MCF 10A (cell line): ENCODE results near the gene SMIM35. TPM values are rescaled to one million over a fixed set of nuclear protein-coding genes. Genes with fewer than 3 reads are reported as not detected.

Experiments
- BruUV-seq: library from RNA; stranded (reverse); fragments of 400-500 nt; replicated peaks from 2 replicates; lab custom pipeline; 2021; lab: Mats Ljungman, UMichigan
- CTCF ChIA-PET: fragments of 300-600 bp; sonication (Branson Sonifier 250); formaldehyde crosslinking; extraction: SDS; loops from one replicate; lab custom pipeline; 2021; ENCODE audit warnings: antibody characterized with exemption, inconsistent platforms; lab: Yijun Ruan, JAX
- POLR2A ChIA-PET: fragments of 300-600, 350-650 bp; sonication (Branson Sonifier 250); formaldehyde crosslinking; extraction: SDS; loops from one replicate; lab custom pipeline; 2020; ENCODE audit warnings: antibody characterized with exemption, inconsistent platforms; lab: Yijun Ruan, JAX
- DNase-seq: peaks from one replicate; pipeline ENCODE4 v3.0.0-alpha.2; 2018; ENCODE audit not compliant: unreplicated experiment
- H3K27ac Mint-ChIP-seq: one replicate; pipeline ENCODE4 v1.8.0; 2022; ENCODE audit warnings: mild to moderate bottlenecking, low read depth, mixed read lengths; ENCODE audit not compliant: unreplicated experiment
- H3K27me3 Mint-ChIP-seq: one replicate; pipeline ENCODE4 v1.8.0; 2022; ENCODE audit warnings: mixed read lengths; ENCODE audit not compliant: insufficient read depth, unreplicated experiment
- H3K36me3 Mint-ChIP-seq: one replicate; pipeline ENCODE4 v1.8.0; 2022; ENCODE audit warnings: mild to moderate bottlenecking, moderate library complexity, mixed read lengths; ENCODE audit not compliant: insufficient read depth, unreplicated experiment
- H3K4me1 Mint-ChIP-seq: one replicate; pipeline ENCODE4 v1.8.0; 2022; ENCODE audit warnings: mixed read lengths; ENCODE audit not compliant: insufficient read depth, unreplicated experiment
- H3K4me3 Mint-ChIP-seq: one replicate; pipeline ENCODE4 v1.8.0; 2022; ENCODE audit warnings: mild to moderate bottlenecking, moderate library complexity, mixed read lengths; ENCODE audit not compliant: unreplicated experiment
- H3K9me3 Mint-ChIP-seq: one replicate; pipeline ENCODE4 v1.8.0; 2022; ENCODE audit warnings: mixed read lengths; ENCODE audit not compliant: unreplicated experiment
- intact Hi-C: fragments of 100-400 bp; cut with micrococcal nuclease; formaldehyde crosslinking; loops from 2 replicates; pipeline ENCODE4 v1.14.1; 2022
- total RNA-seq: library from RNA; stranded (reverse); gene quantifications from 2 replicates; pipeline ENCODE4 v1.2.3, GENCODE V29; 2022
- TF ChIP-seq, protein P1 (sequence below): fragments of 200-600 bp; IDR thresholded peaks from one replicate; pipeline ENCODE4 v1.8.0; 2022; ENCODE audit warnings: antibody characterized with exemption, mild to moderate bottlenecking; ENCODE audit not compliant: unreplicated experiment

Gene SMIM35
- total RNA-seq, 1 experiment from 2014 or later: not detected

DNA sequence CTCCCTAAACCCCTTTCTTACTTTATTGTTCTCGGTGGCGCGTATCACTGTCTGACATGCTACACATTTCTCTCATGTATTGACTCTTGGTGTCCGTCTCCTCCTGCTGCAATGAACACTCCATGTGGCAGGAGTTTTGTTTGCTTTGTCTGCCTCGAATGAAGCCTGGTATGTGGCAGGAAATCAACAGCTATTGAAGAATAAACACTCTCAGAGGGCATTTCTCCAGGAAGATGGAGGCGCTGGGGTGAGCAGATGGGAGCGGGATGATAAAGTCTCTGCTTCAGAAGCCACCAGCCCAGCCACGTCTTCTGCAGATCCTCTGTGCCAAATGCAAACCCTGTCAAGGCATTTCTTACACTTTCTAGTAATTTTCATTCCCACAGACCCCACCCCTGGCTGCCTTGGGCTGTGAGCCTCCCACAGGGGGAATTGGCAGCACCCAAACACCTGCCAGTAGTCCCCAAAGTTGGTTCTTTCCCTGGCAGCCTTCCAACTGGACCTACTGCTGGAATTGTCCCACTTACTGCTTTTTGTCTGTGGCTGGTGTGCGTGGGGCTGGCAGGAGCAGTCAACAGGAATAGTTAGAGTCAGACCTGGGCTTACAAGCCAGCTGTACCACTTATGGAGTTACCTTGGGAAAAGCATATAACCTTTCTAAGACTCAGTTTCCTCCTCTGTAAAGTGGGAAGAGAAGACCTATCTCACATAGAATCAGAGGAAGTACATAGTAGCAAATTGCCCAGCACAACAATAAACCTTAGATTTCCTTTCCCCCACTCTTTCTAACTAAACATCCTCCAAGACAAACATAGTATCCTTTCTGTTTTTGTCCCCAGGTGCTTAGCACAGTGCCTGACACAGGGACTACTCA lies 113.9 kb downstream of the SMIM35 start:
- ChIA-PET POLR2A (no interaction called here), CTCF (interaction anchor here (0.5 to 0.7 kb wide), 3 partner anchors 67 to 1538 kb away, joined by 3 read pairs; no protein-coding TSS in a partner anchor)
- TF ChIP-seq, protein P1, sequence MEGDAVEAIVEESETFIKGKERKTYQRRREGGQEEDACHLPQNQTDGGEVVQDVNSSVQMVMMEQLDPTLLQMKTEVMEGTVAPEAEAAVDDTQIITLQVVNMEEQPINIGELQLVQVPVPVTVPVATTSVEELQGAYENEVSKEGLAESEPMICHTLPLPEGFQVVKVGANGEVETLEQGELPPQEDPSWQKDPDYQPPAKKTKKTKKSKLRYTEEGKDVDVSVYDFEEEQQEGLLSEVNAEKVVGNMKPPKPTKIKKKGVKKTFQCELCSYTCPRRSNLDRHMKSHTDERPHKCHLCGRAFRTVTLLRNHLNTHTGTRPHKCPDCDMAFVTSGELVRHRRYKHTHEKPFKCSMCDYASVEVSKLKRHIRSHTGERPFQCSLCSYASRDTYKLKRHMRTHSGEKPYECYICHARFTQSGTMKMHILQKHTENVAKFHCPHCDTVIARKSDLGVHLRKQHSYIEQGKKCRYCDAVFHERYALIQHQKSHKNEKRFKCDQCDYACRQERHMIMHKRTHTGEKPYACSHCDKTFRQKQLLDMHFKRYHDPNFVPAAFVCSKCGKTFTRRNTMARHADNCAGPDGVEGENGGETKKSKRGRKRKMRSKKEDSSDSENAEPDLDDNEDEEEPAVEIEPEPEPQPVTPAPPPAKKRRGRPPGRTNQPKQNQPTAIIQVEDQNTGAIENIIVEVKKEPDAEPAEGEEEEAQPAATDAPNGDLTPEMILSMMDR: no peak
- Mint-ChIP-seq H3K36me3 (no peaks in the 10 kb centered on the region), H3K27ac (no peak overlapping the region), H3K4me3 (no peak overlapping the region), H3K27me3 (peaks cover 13% of the 10 kb centered on the region), H3K4me1 (peaks cover 4% of the 10 kb centered on the region), H3K9me3 (no peaks in the 10 kb centered on the region)
- no TSS peak for BruUV-seq
- intact Hi-C loops: no loop called here
- no peak for DNase-seq

DNA sequence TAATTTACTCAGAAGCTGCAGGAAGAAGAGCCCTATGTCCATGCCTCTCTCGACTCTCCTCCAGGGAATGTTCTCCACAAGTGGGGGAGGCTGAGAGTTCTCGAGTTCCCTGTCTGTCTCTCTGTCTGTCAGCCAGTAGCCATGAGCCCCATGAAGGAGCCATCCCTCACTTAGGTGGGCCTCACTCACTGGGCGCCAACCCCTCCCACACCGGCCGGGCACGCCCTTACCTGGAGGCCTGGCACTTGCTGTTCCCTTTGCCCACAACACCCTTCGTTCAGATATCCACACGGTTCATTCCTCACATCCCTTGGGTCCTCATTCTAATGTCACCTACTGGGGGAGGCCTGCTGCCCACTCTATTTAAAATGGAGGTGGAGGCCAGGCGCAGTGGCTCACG lies 114.7 kb downstream of the SMIM35 start:
- POLR2A ChIA-PET: no interaction called here
- no peaks in the 10 kb centered on the region for H3K9me3 Mint-ChIP-seq

DNA sequence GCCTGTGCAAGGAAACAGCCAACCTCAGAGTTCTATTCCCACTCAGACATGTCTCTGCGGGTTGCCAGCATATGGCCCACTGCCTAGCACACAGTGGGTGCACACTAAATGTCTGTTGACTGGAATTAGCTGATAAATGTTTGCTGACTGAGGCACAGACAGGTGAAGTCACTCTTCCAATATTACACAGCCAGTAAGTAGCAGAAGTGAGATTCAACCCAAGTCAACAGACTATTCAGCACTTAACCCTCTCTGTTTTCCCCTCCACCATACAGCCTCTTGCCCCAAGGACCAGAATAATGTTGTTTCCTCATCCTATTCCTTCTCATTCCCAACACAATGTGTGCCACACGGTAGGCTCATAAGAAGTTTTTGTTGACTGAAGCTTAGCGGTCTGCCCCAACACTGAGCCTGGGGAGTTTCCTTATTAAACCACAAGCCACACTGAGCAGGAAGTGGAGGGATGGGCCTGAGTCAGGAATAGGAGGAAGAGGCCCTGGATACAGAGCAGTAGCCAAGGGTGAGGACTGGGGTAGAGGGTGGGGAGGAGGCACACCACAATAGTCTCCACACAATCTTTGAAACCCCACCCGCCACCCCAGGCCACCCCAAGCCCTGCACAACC lies 116.3 kb downstream of the SMIM35 start:
- TF ChIP-seq, protein P1: no peak
- H3K27me3 Mint-ChIP-seq: peaks cover 13% of the 10 kb centered on the region
- H3K4me3 Mint-ChIP-seq: no peak overlapping the region
- intact Hi-C loops: no loop called here
- ChIA-PET CTCF (interaction anchor here (1.5 kb wide), 1 partner anchor 83 kb away, joined by 5 read pairs; no protein-coding TSS in a partner anchor), POLR2A (no interaction called here)
- BruUV-seq: no TSS peak
- H3K36me3 Mint-ChIP-seq: no peaks in the 10 kb centered on the region
- no peak for DNase-seq
- no peaks in the 10 kb centered on the region for H3K9me3 Mint-ChIP-seq
- no peak overlapping the region for H3K27ac Mint-ChIP-seq
- H3K4me1 Mint-ChIP-seq: peaks cover 4% of the 10 kb centered on the region

More for the DNA sequence above, 114.7 kb downstream of the SMIM35 start:
- TF ChIP-seq, protein P1: no peak
- no TSS peak for BruUV-seq
- H3K4me3 Mint-ChIP-seq: no peak overlapping the region
- H3K27me3 Mint-ChIP-seq: peaks cover 13% of the 10 kb centered on the region
- H3K4me1 Mint-ChIP-seq: peaks cover 4% of the 10 kb centered on the region
- DNase-seq: no peak
- intact Hi-C loops: no loop called here
- H3K36me3 Mint-ChIP-seq: no peaks in the 10 kb centered on the region
- CTCF ChIA-PET: no interaction called here
- no peak overlapping the region for H3K27ac Mint-ChIP-seq
